ENCODE measurements around the gene PSME3. TPM values are rescaled to one million over a fixed set of nuclear protein-coding genes. Genes with fewer than 3 reads are reported as not detected.
A peak's percentile ranks its signal among the peaks of the same experiment; 100 is the strongest.

Gene PSME3
- total and polyA plus RNA-seq, 2 experiments from 2014 or later = 93.5 to 178 TPM

- Histone ChIP-seq H3K27me3 (ENCODE audit: insufficient read depth) (peaks cover 18% of the 10 kb centered on the region), H3K4me2 (peak overlapping the region; percentile 80), H3K79me2 (replicated peaks; ENCODE audit: insufficient read depth) (peaks cover 8% of the 10 kb centered on the region), H3K4me3 (peak overlapping the region; percentile 90), H3K9me2 (ENCODE audit: insufficient read depth) (no peaks in the 10 kb centered on the region), H3K4me1 (ENCODE audit: insufficient read depth) (peaks cover 6% of the 10 kb centered on the region; the same call in 1 of the 2 replicates), H2AFZ (peak overlapping the region; percentile 87; the same call in 1 of the 2 replicates), H3K36me3 (ENCODE audit: insufficient read depth) (no peaks in the 10 kb centered on the region), H4K20me1 (replicated peaks; ENCODE audit: insufficient read depth) (no peaks in the 10 kb centered on the region), H3F3A (replicated peaks; ENCODE audit: low read depth) (no peaks in the 10 kb centered on the region), H3K27ac (ENCODE audit: low read depth) (no peak overlapping the region)
- Mint-ChIP-seq H3K36me3 (ENCODE audit: low read depth) (peaks cover 13% of the 10 kb centered on the region), H3K27me3 (ENCODE audit: insufficient read depth, low read depth, poor library complexity) (peaks cover 19% of the 10 kb centered on the region), H3K4me3 (peak overlapping the region; percentile 94), H3K9me3 (peaks cover 14% of the 10 kb centered on the region), H3K4me1 (peaks cover 5% of the 10 kb centered on the region; the same call in 1 of the 3 replicates), H3K27ac (peak overlapping the region; percentile 88)
- TF ChIP-seq CTCF (conservative IDR thresholded peaks at IDR 0.05; ENCODE audit: low read depth in 2 of 2) = no peak
- no peak for TF ChIP-seq ETS1 (IDR thresholded peaks at IDR 0.05)
- TF ChIP-seq EZH2 (IDR thresholded peaks at IDR 0.05; ENCODE audit: low read depth, unreplicated experiment) = no peak
- no peak for TF ChIP-seq ZNF462 (CRISPR knock-in tag; IDR thresholded peaks at IDR 0.05)
- no peak for TF ChIP-seq JUNB (IDR thresholded peaks at IDR 0.05; ENCODE audit: unreplicated experiment)
- TF ChIP-seq ZNF331 (CRISPR knock-in tag; IDR thresholded peaks at IDR 0.05; ENCODE audit: low read depth) = no peak
- DNase-seq (ENCODE audit: low spot score) (no peak), ATAC-seq (no peak)
These were observed 35.2 kb upstream of the PSME3 start for GRCh38 chr17:42798011-42798382.

Data from GM23338 (cell line).